HUES6 (cell line): ENCODE measurements around the gene ETV4.
A peak's percentile ranks its signal among the peaks of the same experiment; 100 is the strongest.

Source experiments
- H3K27ac ChIP-seq: 2 replicates; pipeline ENCODE4 v1.7.0; 2013; ENCODE audit warnings: low read depth, mild to moderate bottlenecking, low read length, inconsistent platforms
- H3K27me3 ChIP-seq: 2 replicates; pipeline ENCODE4 v1.6.1; 2013; ENCODE audit warnings: low read length; ENCODE audit not compliant: control insufficient read depth, insufficient read depth
- H3K36me3 ChIP-seq: 2 replicates; pipeline ENCODE4 v1.6.1; 2013; ENCODE audit warnings: low read length; ENCODE audit not compliant: control insufficient read depth, insufficient read depth
- H3K4me1 ChIP-seq: 2 replicates; pipeline ENCODE4 v1.6.1; 2013; ENCODE audit warnings: low read length; ENCODE audit not compliant: control insufficient read depth, insufficient read depth
- H3K4me3 ChIP-seq: 2 replicates; pipeline ENCODE4 v1.5.1; 2013; ENCODE audit warnings: low read depth, low read length
- H3K9ac ChIP-seq: one replicate; pipeline ENCODE4 v1.6.1; 2013; ENCODE audit warnings: mild to moderate bottlenecking, low read length
- H3K9me3 ChIP-seq: 2 replicates; pipeline ENCODE4 v1.6.1; 2013; ENCODE audit warnings: low read depth, low read length; ENCODE audit not compliant: control insufficient read depth, insufficient read depth

ETV4 gene

GRCh38 chr17:43581130-43581529, 35.0 kb upstream of the ETV4 start:
- no peaks in the 10 kb centered on the region for H3K36me3 ChIP-seq
- H3K4me3 ChIP-seq, result no peak overlapping the region
- H3K27me3 ChIP-seq, result no peaks in the 10 kb centered on the region; the same call in 1 of the 2 replicates
- H3K4me1 ChIP-seq, result peaks cover 34% of the 10 kb centered on the region
- H3K27ac ChIP-seq, result no peak overlapping the region
- H3K9ac ChIP-seq, result no peak overlapping the region
- no peaks in the 10 kb centered on the region for H3K9me3 ChIP-seq

GRCh38 chr17:43579566-43580140, 33.5 kb upstream of the ETV4 start:
- Histone ChIP-seq H3K9me3 (no peaks in the 10 kb centered on the region), H3K4me3 (no peak overlapping the region), H3K27ac (no peak overlapping the region; the same call in 1 of the 2 replicates), H3K4me1 (peaks cover 34% of the 10 kb centered on the region), H3K36me3 (no peaks in the 10 kb centered on the region), H3K27me3 (no peaks in the 10 kb centered on the region; the same call in 1 of the 2 replicates), H3K9ac (peak overlapping the region; percentile 20)

- Histone ChIP-seq H3K4me1 (peaks cover 34% of the 10 kb centered on the region), H3K9ac (peak overlapping the region; percentile 20), H3K27ac (peak overlapping the region; percentile 11; the same call in 1 of the 2 replicates), H3K4me3 (no peak overlapping the region), H3K9me3 (no peaks in the 10 kb centered on the region), H3K27me3 (no peaks in the 10 kb centered on the region; the same call in 1 of the 2 replicates), H3K36me3 (no peaks in the 10 kb centered on the region)
Observed at GRCh38 chr17:43578699-43579565, 32.8 kb upstream of the ETV4 start.

GRCh38 chr17:43578404-43578698, 32.2 kb upstream of the ETV4 start:
- peaks cover 34% of the 10 kb centered on the region for H3K4me1 ChIP-seq
- H3K4me3 ChIP-seq, result no peak overlapping the region
- no peaks in the 10 kb centered on the region for H3K9me3 ChIP-seq
- no peaks in the 10 kb centered on the region for H3K36me3 ChIP-seq
- no peak overlapping the region for H3K27ac ChIP-seq
- no peak overlapping the region for H3K9ac ChIP-seq
- no peaks in the 10 kb centered on the region; the same call in 1 of the 2 replicates for H3K27me3 ChIP-seq

GRCh38 chr17:43577664-43578403, 31.7 kb upstream of the ETV4 start:
- no peak overlapping the region for H3K27ac ChIP-seq

GRCh38 chr17:43576563-43577229, 30.6 kb upstream of the ETV4 start:
- peak overlapping the region; percentile 43 for H3K4me3 ChIP-seq
- H3K4me1 ChIP-seq, result peaks cover 34% of the 10 kb centered on the region
- H3K36me3 ChIP-seq, result no peaks in the 10 kb centered on the region
- H3K27ac ChIP-seq, result no peak overlapping the region
- no peak overlapping the region for H3K9ac ChIP-seq
- no peaks in the 10 kb centered on the region for H3K9me3 ChIP-seq
- no peaks in the 10 kb centered on the region for H3K27me3 ChIP-seq

More at GRCh38 chr17:43577664-43578403, 31.7 kb upstream of the ETV4 start:
- Histone ChIP-seq H3K27me3 (no peaks in the 10 kb centered on the region; the same call in 1 of the 2 replicates), H3K4me3 (no peak overlapping the region), H3K9ac (no peak overlapping the region), H3K4me1 (peaks cover 34% of the 10 kb centered on the region), H3K9me3 (no peaks in the 10 kb centered on the region), H3K36me3 (no peaks in the 10 kb centered on the region)

GRCh38 chr17:43574896-43575525, 28.9 kb upstream of the ETV4 start:
- H3K9me3 ChIP-seq, result no peaks in the 10 kb centered on the region
- no peaks in the 10 kb centered on the region for H3K36me3 ChIP-seq
- no peak overlapping the region for H3K4me3 ChIP-seq
- no peaks in the 10 kb centered on the region for H3K27me3 ChIP-seq
- no peak overlapping the region for H3K9ac ChIP-seq
- peaks cover 34% of the 10 kb centered on the region for H3K4me1 ChIP-seq
- H3K27ac ChIP-seq, result no peak overlapping the region

GRCh38 chr17:43574348-43574747, 28.2 kb upstream of the ETV4 start:
- Histone ChIP-seq H3K9me3 (no peaks in the 10 kb centered on the region), H3K36me3 (no peaks in the 10 kb centered on the region), H3K4me3 (no peak overlapping the region), H3K9ac (no peak overlapping the region), H3K4me1 (peaks cover 29% of the 10 kb centered on the region), H3K27me3 (no peaks in the 10 kb centered on the region), H3K27ac (no peak overlapping the region)

GRCh38 chr17:43573579-43574321, 27.6 kb upstream of the ETV4 start:
- H3K27me3 ChIP-seq, result no peaks in the 10 kb centered on the region
- H3K4me3 ChIP-seq, result no peak overlapping the region
- H3K36me3 ChIP-seq, result no peaks in the 10 kb centered on the region
- H3K9me3 ChIP-seq, result no peaks in the 10 kb centered on the region
- H3K4me1 ChIP-seq, result peaks cover 27% of the 10 kb centered on the region
- no peak overlapping the region for H3K9ac ChIP-seq
- H3K27ac ChIP-seq, result no peak overlapping the region
